NCI-H2196 (cell line): ENCODE results near the gene FOXP1.

Experiments used
- DNase-seq: peaks from one replicate; lab custom pipeline; 2025; ENCODE audit not compliant: unreplicated experiment; lab: John Stamatoyannopoulos, UW

Gene FOXP1

GRCh38 chr3:71054312-71054711, 529.2 kb downstream of the FOXP1 start:
- no peak for DNase-seq

- DNase-seq: no peak
Observed at GRCh38 chr3:71053495-71053894, 530.0 kb downstream of the FOXP1 start.

DNA sequence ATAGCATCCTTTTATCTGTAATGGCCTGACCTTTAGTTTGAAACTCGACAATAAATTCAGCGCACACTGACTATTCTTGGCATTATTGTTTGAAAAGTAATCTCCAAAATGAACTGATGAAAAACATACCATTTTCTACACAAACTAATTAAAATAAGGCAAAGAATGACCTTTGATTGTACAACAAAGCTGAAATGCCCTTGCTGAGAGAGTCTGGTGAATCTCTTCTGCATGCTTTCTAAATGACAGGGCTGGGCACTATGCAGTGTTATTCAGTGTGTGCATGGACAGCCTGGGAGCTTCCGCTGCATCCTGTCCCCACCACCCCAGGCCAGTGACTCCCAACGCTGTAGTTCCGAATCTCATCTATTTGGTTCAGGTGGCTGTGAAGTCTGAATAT, 530.8 kb downstream of the FOXP1 start:
- DNase-seq: no peak

DNA sequence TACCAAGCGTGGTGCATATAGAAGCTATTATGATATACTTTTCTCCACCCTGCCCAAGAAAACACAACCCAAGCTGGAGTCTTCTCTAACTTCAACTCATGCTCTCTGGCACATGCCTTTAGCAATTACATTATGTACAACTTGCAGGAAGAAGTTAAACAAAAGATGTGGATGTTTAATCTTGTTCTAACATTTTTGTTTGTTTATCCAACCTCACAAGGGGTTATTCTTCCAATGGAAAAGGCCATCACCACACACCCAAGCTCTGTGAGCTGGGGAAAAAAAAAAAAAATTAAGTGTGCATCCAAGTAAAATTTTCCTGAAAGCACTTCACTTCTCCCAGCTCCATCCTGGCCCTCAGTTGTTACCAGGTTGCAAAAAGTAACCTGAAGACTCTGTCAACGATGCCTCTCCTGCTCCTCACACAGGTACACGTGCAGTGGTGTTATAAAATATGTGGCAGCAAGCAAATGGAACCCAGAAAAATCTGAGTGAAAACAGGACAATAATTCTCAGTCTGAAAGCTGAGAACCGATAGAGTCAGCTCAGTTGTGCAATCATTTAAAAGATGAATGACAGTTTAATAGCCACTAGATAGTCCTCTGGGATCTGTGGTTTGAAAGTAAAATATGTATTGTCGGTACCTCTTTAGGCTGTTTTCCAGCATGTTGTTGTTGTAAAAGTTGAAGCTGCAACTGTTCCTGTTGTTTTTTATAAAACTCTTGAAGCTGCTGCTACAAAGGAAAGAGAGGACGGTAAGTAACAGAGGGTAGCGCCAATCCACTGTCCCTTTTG, 531.4 kb downstream of the FOXP1 start:
- DNase-seq: no peak

DNA sequence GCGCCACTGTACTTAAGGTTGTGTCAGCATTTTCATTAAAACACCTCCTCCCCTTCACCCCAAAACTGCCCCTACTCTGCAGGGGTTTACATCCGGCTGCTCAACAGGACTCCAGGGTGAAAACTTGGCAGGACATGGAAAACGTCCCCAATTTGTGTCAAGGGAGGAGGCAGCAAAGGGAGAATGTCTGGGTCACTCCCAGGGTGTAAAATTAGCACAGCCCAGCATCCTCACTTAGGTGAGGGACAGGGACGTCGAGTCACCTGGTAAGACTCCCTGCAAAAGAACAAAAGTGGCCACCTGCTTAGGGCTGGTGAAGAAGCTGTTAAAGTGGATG, 532.3 kb downstream of the FOXP1 start:
- DNase-seq: no peak

DNA sequence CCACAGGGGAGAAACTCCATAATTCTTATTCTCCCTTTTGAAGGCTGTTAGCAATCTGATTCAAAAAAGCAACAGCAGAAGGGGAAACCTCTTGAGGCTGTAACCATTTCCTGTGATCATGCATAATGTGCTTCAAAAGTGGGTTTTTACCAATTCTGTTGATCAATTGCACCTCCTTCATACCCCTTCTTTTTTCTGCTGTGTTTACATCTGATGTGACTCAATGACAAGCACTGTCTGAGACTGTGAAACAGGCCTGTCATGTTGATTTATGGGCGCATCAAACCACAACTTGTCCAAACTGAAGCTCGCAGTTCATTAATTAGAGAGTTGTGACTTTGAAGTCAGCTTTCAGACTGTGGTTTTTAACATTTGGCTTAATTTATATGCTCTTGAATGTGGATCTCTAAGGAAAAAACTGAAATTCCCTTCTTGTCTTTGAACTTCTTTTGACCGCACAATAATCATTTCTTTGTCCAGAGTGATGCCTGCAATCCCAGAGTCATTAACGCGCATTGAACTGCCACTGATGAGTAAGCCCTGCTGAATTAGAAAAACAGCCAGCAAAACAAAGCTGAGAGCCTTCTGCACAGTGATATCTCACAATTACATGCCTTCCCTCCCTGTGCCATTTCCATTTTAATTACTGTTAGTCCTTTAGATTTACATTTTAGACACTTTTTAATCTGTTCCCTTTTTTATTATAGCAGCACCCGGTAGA, 532.8 kb downstream of the FOXP1 start:
- no peak for DNase-seq

- DNase-seq: no peak
Observed at GRCh38 chr3:71050166-71050537, 533.4 kb downstream of the FOXP1 start.

DNA sequence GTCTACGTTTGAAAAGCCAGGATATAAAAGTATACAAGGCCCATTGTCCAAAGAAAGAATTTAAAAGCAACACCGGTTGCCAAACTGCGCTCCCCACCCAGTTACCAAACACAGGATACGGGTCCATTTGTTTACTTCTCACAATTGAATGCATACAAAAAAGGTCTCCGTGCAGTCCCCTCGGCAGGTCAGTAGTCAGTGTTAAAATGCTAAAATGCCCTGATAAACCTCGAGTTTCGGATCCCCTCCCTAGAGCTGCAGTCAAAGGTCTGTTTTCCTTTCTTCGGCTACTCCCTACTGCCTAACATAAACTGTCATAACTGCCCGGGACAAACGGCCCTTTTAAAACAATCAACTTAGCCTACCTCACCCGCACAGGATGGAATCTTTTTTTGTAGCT, 534.6 kb downstream of the FOXP1 start:
- no peak for DNase-seq

DNA sequence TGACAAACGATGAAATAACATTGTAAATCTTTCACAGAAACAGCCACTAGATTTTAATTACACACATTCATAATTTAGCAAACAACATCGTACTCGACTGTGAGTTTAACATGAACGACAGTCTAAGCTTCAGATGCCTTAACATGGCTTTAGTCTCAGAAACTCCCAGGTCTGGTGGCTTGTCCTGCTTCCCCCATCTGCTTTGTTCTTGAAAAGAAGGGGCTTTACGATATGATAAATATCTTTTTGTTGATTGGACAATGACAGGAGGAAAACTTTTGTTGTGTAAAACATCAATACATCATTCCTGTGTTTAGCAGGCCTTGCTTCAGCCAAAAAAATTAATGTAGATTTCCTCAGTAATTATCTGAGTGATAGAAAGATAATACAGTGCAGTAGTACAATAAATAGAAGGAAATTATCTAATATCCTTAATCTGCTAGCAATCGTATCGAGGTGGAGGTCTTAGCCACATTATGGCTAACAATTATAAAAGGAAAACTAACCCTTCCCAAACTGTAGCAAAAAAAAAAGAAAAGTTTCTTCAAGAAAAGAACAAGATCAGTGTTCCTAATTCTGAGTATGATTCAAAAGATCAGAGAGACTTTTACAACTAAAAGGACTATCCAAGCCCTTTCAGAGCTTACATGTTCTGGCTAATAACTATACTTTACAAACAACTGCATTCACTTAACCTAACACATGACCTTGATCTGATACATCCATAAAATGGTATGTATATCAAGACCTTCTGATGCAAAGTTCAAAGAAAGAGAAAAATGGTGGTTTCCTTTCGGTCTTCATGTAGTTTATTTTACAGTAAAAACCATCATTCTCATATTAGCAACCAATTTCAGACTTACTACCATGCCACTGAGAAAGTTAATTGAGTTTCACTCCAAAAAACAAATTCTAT, 535.7 kb downstream of the FOXP1 start:
- DNase-seq: no peak

- DNase-seq: no peak
Observed at GRCh38 chr3:71046791-71047190, 536.7 kb downstream of the FOXP1 start.

DNA sequence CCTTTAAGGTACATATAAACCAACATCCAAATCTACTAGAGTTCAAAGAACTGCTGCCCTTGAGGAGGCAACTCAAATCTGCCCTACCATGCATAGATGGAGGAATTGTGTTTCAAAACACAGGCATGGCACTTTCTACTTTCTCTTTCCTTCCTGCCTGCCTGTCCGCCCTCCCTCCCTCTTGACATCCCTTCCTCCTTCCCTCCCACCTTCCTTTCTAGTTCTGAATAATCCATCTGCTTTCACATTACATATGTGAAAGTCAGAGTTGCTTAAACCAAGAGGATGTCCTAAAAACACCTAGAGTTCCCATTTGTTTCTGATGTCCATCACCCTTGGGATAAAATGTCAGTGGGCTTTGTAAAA, 537.6 kb downstream of the FOXP1 start:
- DNase-seq: no peak

DNA sequence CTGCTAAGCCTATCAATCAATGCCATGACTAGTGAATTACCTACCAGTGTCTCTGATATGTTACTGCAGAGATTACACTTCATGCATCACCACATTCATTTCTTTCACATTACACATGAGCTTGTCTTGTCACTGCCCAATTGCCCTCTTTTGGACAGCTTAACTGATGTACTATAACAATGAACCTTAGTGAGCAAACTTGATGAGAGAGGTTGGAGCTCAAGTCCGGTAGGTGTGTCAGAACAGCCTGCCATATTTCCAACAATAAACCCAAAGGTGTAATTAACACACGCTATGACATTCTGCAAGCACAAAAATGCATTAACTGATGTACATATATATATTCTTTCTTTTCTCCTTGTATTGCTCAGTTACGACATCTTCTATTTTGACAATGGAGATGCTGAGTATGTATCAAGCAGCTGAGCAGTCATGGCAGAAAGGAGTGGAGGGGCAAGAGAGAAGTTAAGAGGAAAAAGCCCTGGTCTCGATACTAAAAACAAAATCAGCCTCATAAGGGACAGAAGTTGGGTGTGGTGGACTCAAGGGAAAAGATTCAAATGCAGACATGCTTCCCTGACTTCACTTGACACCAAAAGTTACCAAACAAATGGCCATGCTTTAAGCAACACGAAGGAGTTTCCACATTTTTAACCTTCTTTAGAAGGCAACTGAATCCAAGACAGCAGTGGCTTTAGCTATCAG, 538.2 kb downstream of the FOXP1 start:
- no peak for DNase-seq

GRCh38 chr3:71042759-71043158, 540.8 kb downstream of the FOXP1 start:
- no peak for DNase-seq

DNA sequence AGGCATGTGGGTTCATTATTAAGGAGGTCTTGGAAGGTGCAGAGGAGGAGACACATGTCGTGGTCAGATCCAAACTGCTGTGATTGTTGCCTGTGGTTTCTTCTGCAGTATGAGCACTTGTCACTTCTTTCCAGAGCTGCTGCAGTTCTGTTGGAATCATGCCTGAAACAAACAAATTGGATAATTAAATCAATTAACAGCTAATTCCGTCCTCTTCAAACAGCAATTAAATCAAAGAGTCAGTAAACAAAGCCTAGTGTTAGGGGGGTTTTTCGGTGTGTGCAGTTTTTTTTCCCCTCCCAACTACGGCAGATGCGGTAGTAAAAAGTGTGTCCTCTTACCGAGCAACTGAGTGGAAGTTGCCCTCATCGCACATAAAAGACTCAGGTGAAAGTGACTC, 542.2 kb downstream of the FOXP1 start:
- DNase-seq: no peak

GRCh38 chr3:71039332-71039731, 544.2 kb downstream of the FOXP1 start:
- no peak for DNase-seq

DNA sequence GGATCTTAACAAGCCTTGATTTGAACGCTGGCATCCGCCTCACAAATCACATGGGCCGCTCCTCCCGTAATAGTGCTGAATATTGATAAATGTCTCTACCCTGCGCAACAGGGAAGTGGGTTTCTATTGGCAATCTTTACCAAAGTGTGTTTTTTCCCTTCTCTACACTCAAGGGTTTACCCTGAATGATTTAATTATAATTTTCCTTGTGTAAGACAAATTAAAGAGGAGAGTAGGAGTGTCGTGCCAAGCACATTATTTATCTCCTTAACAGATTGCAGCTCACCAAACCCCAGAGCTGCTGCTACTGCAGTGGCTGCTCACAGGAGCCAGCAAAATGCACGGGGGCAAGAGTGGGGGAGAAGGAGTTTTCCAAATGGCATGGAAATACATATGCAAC, 545.8 kb downstream of the FOXP1 start:
- no peak for DNase-seq

DNA sequence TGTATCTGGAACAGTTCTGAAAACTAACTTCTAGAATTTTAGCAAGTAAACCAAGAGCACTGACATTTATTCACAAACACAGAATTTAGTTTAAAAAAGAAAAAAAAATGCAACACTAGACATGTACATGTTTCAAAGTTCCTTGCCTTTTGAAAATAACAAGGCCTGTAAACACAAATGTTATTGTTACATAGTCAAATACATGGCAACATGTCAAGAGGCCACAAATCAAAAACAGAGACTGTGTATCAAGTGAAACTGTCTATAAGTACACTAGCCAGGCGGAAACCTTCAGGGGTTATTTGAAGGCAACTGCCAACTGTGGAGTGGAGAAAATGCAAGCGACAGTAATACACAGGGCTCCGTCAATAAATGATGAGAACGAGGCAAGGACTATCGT, 547.6 kb downstream of the FOXP1 start:
- DNase-seq: no peak

DNA sequence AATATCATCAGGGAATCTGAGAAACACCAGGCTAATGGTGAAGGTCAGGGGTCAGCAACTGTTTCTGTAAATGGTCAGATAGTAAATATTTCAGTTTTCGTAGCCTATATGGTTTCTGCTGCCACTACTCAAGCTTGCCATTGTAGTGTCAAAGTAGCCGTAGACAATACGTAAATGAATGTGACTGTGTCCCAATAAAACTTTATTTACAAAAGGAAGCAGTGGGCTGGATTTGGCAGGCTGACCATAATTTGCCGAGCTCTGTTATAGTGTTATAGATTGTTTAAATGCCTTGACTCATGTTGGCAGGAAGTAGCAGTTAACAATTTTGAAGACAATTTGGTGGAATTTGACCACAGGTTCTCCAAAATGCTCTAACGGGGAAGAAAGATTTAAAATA, 548.2 kb downstream of the FOXP1 start:
- DNase-seq: no peak

GRCh38 chr3:71033681-71034220, 549.8 kb downstream of the FOXP1 start:
- no peak for DNase-seq

- DNase-seq: no peak
Observed at GRCh38 chr3:71031914-71032521, 551.5 kb downstream of the FOXP1 start.

GRCh38 chr3:71031181-71031580, 552.3 kb downstream of the FOXP1 start:
- peak; percentile 23 for DNase-seq
